WTC11 (cell line): Measurements from ENCODE around the gene TMEM8B. TPM values are rescaled to one million over a fixed set of nuclear protein-coding genes. Genes with fewer than 3 reads are reported as not detected.
"Not testable (repeated sequence)": the region's sequence is repeated elsewhere in the genome, so short reads cannot be mapped to it uniquely, and the experiment has no call there.

Experiments
- ATAC-seq: fragments of 200-7000 bp; cut with Tn5 transposase; 2 replicates; pipeline ENCODE4 v1.10.0; 2021; ENCODE audit warnings: mild to moderate bottlenecking, moderate library complexity
- CTCF ChIA-PET: fragments of 300-600 bp; sonication (Branson Sonifier 250); formaldehyde crosslinking; loops from one replicate; lab custom pipeline; 2021; ENCODE audit warnings: antibody characterized with exemption; lab: Charles Lee
- POLR2A ChIA-PET: fragments of 350-600 bp; sonication (Branson Sonifier 250); formaldehyde crosslinking; loops from one replicate; lab custom pipeline; 2021; ENCODE audit warnings: antibody characterized with exemption; lab: Charles Lee
- DNase-seq: peaks from one replicate; pipeline ENCODE4 v3.0.0; 2021; ENCODE audit warnings: low spot score
- H3K27ac Mint-ChIP-seq: 2 replicates; pipeline ENCODE4 v1.8.0; 2021; ENCODE audit warnings: mixed read lengths
- H3K27me3 Mint-ChIP-seq: 2 replicates; pipeline ENCODE4 v1.8.0; 2021; ENCODE audit warnings: low read depth, mild to moderate bottlenecking, moderate library complexity, mixed read lengths
- H3K36me3 Mint-ChIP-seq: 2 replicates; pipeline ENCODE4 v1.8.0; 2021; ENCODE audit warnings: mixed read lengths
- H3K4me1 Mint-ChIP-seq: 2 replicates; pipeline ENCODE4 v1.8.0; 2022; ENCODE audit warnings: mixed read lengths
- H3K4me3 Mint-ChIP-seq: 2 replicates; pipeline ENCODE4 v1.8.0; 2021; ENCODE audit warnings: mild to moderate bottlenecking, moderate library complexity, mixed read lengths
- H3K9me3 Mint-ChIP-seq: 2 replicates; pipeline ENCODE4 v1.8.0; 2021; ENCODE audit warnings: mixed read lengths
- GTF2I ChIP-seq: fragments of 250-450 bp; sonication (Bioruptor Pico); conservative IDR thresholded peaks from 2 replicates; pipeline ENCODE4 v1.4.0; 2021; ENCODE audit warnings: mild to moderate bottlenecking
- JAZF1 ChIP-seq: fragments of 250-450 bp; sonication (Bioruptor Pico); IDR thresholded peaks from 2 replicates; pipeline ENCODE4 v1.9.0; 2021; ENCODE audit warnings: moderate library complexity, mild to moderate bottlenecking, inconsistent platforms
- JUN ChIP-seq: sonication (generic); formaldehyde crosslinking; IDR thresholded peaks from 2 replicates; pipeline ENCODE4 v1.8.0; 2023; ENCODE audit warnings: mild to moderate bottlenecking, missing genetic modification reagents
- NR1H2 ChIP-seq: sonication (generic); formaldehyde crosslinking; IDR thresholded peaks from 2 replicates; pipeline ENCODE4 v1.9.0; 2021; ENCODE audit warnings: mild to moderate bottlenecking, moderate library complexity, missing genetic modification reagents
- SOX15 ChIP-seq: fragments of 250-450 bp; sonication (Bioruptor Pico); IDR thresholded peaks from 2 replicates; pipeline ENCODE4 v1.9.0; 2021; ENCODE audit warnings: mild to moderate bottlenecking
- SP1 ChIP-seq: sonication (generic); formaldehyde crosslinking; conservative IDR thresholded peaks from 2 replicates; pipeline ENCODE4 v1.8.1; 2022; ENCODE audit warnings: missing genetic modification reagents
- TEAD4 ChIP-seq: sonication (generic); formaldehyde crosslinking; IDR thresholded peaks from 2 replicates; pipeline ENCODE4 v1.8.0; 2022; ENCODE audit warnings: mild to moderate bottlenecking, missing genetic modification reagents
- TP53 ChIP-seq: sonication (generic); formaldehyde crosslinking; IDR thresholded peaks from 2 replicates; pipeline ENCODE4 v1.8.1; 2023; ENCODE audit warnings: mild to moderate bottlenecking, missing genetic modification reagents
- ZBTB21 ChIP-seq: sonication (generic); formaldehyde crosslinking; IDR thresholded peaks from 2 replicates; pipeline ENCODE4 v1.8.1; 2023; ENCODE audit warnings: mild to moderate bottlenecking, missing genetic modification reagents, borderline replicate concordance
- ZNF138 ChIP-seq: sonication (generic); formaldehyde crosslinking; conservative IDR thresholded peaks from 2 replicates; pipeline ENCODE4 v1.8.1; 2022; ENCODE audit warnings: mild to moderate bottlenecking, moderate library complexity, missing genetic modification reagents
- ZNF317 ChIP-seq: sonication (generic); formaldehyde crosslinking; IDR thresholded peaks from 2 replicates; pipeline ENCODE4 v1.8.1; 2023; ENCODE audit warnings: low read depth, mild to moderate bottlenecking, moderate library complexity, missing genetic modification reagents, borderline replicate concordance
- total RNA-seq: library from RNA; stranded (reverse); gene quantifications from 3 replicates; pipeline ENCODE4 v1.2.3, GENCODE V29; 2021
- TF ChIP-seq, protein P1 (sequence below): sonication (generic); formaldehyde crosslinking; IDR thresholded peaks from 2 replicates; pipeline ENCODE4 v1.8.1; 2023; ENCODE audit warnings: mild to moderate bottlenecking, missing genetic modification reagents, borderline replicate concordance
- TF ChIP-seq, protein P2 (sequence below): fragments of 200-600 bp; IDR thresholded peaks from 2 replicates; pipeline ENCODE4 v1.8.0; 2022; ENCODE audit warnings: antibody characterized with exemption
- TF ChIP-seq, protein P3 (sequence below): sonication (generic); formaldehyde crosslinking; IDR thresholded peaks from 2 replicates; pipeline ENCODE4 v1.8.0; 2023; ENCODE audit warnings: missing genetic modification reagents
- TF ChIP-seq, protein P4 (sequence below): sonication (generic); formaldehyde crosslinking; IDR thresholded peaks from 2 replicates; pipeline ENCODE4 v1.8.1; 2023; ENCODE audit warnings: mild to moderate bottlenecking, moderate library complexity, missing genetic modification reagents
- TF ChIP-seq, protein P5 (sequence below): fragments of 250-450 bp; sonication (Bioruptor Pico); conservative IDR thresholded peaks from 2 replicates; pipeline ENCODE4 v1.9.0; 2021; ENCODE audit warnings: mild to moderate bottlenecking

Gene TMEM8B
- total RNA-seq, 1 experiment from 2014 or later = 9.5 TPM

DNA sequence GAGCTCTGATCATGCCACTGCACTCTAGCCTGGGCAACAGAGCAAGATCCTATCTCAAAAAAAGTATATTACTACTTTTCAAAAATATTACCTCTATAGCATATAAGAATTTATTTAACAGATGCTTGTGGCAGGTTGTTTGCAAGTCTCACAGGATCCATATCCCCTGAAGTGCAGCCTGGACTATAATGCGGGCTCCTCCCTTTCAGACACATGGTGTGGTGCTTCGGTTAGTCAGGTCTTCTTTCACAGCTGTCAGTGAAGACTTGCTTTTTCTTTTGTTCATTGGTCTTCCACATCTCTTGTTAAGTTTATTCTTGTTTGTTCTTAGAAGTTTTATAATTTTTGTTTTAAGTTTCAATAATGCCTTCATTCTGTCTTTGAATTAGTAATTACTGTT lies 67.5 kb downstream of the TMEM8B start:
- no peaks in the 10 kb centered on the region for H3K4me1 Mint-ChIP-seq
- H3K36me3 Mint-ChIP-seq = no peaks in the 10 kb centered on the region
- peaks cover 5% of the 10 kb centered on the region; the same call in 1 of the 2 replicates for H3K27me3 Mint-ChIP-seq
- ATAC-seq = no peak
- H3K4me3 Mint-ChIP-seq = no peak overlapping the region
- peaks cover 4% of the 10 kb centered on the region; the same call in 1 of the 2 replicates for H3K9me3 Mint-ChIP-seq
- DNase-seq = no peak
- CTCF ChIA-PET = interaction anchor here (2.3 to 6.6 kb wide), 3 partner anchors 14 to 106 kb away, joined by 7 to 33 read pairs (median 14); no protein-coding TSS in a partner anchor
- H3K27ac Mint-ChIP-seq = no peak overlapping the region
- POLR2A ChIA-PET = no interaction called here
- TF ChIP-seq, protein P1, sequence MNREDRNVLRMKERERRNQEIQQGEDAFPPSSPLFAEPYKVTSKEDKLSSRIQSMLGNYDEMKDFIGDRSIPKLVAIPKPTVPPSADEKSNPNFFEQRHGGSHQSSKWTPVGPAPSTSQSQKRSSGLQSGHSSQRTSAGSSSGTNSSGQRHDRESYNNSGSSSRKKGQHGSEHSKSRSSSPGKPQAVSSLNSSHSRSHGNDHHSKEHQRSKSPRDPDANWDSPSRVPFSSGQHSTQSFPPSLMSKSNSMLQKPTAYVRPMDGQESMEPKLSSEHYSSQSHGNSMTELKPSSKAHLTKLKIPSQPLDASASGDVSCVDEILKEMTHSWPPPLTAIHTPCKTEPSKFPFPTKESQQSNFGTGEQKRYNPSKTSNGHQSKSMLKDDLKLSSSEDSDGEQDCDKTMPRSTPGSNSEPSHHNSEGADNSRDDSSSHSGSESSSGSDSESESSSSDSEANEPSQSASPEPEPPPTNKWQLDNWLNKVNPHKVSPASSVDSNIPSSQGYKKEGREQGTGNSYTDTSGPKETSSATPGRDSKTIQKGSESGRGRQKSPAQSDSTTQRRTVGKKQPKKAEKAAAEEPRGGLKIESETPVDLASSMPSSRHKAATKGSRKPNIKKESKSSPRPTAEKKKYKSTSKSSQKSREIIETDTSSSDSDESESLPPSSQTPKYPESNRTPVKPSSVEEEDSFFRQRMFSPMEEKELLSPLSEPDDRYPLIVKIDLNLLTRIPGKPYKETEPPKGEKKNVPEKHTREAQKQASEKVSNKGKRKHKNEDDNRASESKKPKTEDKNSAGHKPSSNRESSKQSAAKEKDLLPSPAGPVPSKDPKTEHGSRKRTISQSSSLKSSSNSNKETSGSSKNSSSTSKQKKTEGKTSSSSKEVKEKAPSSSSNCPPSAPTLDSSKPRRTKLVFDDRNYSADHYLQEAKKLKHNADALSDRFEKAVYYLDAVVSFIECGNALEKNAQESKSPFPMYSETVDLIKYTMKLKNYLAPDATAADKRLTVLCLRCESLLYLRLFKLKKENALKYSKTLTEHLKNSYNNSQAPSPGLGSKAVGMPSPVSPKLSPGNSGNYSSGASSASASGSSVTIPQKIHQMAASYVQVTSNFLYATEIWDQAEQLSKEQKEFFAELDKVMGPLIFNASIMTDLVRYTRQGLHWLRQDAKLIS (CRISPR knock-in tag) = no peak
- TF ChIP-seq, protein P2, sequence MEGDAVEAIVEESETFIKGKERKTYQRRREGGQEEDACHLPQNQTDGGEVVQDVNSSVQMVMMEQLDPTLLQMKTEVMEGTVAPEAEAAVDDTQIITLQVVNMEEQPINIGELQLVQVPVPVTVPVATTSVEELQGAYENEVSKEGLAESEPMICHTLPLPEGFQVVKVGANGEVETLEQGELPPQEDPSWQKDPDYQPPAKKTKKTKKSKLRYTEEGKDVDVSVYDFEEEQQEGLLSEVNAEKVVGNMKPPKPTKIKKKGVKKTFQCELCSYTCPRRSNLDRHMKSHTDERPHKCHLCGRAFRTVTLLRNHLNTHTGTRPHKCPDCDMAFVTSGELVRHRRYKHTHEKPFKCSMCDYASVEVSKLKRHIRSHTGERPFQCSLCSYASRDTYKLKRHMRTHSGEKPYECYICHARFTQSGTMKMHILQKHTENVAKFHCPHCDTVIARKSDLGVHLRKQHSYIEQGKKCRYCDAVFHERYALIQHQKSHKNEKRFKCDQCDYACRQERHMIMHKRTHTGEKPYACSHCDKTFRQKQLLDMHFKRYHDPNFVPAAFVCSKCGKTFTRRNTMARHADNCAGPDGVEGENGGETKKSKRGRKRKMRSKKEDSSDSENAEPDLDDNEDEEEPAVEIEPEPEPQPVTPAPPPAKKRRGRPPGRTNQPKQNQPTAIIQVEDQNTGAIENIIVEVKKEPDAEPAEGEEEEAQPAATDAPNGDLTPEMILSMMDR = no peak
- no peak for TF ChIP-seq NR1H2 (CRISPR knock-in tag)
- no peak for TF ChIP-seq GTF2I (CRISPR knock-in tag)
- no peak for TF ChIP-seq SP1 (CRISPR knock-in tag)
- no peak for TF ChIP-seq ZBTB21 (CRISPR knock-in tag)
- TF ChIP-seq TP53 (CRISPR knock-in tag) = no peak
- no peak for TF ChIP-seq SOX15
- TF ChIP-seq, protein P3, sequence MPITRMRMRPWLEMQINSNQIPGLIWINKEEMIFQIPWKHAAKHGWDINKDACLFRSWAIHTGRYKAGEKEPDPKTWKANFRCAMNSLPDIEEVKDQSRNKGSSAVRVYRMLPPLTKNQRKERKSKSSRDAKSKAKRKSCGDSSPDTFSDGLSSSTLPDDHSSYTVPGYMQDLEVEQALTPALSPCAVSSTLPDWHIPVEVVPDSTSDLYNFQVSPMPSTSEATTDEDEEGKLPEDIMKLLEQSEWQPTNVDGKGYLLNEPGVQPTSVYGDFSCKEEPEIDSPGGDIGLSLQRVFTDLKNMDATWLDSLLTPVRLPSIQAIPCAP (CRISPR knock-in tag) = no peak
- TF ChIP-seq ZNF317 (CRISPR knock-in tag) = no peak
- no peak for TF ChIP-seq JAZF1 (CRISPR knock-in tag)
- no peak for TF ChIP-seq ZNF138 (CRISPR knock-in tag)
- TF ChIP-seq JUN (CRISPR knock-in tag) = no peak
- TF ChIP-seq, protein P4, sequence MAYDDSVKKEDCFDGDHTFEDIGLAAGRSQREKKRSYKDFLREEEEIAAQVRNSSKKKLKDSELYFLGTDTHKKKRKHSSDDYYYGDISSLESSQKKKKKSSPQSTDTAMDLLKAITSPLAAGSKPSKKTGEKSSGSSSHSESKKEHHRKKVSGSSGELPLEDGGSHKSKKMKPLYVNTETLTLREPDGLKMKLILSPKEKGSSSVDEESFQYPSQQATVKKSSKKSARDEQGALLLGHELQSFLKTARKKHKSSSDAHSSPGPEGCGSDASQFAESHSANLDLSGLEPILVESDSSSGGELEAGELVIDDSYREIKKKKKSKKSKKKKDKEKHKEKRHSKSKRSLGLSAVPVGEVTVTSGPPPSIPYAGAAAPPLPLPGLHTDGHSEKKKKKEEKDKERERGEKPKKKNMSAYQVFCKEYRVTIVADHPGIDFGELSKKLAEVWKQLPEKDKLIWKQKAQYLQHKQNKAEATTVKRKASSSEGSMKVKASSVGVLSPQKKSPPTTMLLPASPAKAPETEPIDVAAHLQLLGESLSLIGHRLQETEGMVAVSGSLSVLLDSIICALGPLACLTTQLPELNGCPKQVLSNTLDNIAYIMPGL = no peak
- no peak for TF ChIP-seq TEAD4 (CRISPR knock-in tag)
- TF ChIP-seq, protein P5, sequence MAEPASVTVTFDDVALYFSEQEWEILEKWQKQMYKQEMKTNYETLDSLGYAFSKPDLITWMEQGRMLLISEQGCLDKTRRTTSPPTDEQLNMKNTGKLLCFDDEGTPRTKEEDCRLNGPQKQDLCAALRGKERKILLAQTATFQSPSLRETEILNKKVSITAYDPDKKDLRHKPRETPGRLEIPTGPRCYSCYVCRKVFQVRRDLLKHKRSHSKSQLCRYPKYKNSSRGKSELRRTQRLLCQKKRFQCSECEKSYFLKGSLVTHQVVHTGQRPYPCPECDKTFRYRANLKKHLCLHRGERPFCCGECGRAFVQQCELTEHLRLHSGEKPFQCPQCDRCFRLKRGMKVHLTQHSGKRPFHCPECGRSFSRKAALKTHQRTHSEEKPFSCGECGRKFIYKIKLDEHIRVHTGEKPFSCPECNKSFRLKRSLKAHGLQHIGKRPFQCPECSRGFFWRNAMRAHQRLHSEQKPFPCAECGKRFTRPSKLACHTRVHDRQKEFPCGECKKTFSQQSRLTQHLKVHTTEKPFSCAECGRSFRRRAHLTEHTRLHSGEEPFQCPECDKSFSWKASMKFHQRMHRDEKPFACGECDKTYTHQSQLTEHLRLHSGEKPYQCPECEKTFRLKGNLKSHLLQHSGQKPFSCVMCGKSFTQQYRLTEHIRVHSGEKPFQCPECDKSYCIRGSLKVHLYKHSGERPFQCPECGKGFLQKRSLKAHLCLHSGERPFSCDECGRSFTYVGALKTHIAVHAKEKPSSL = no peak

DNA sequence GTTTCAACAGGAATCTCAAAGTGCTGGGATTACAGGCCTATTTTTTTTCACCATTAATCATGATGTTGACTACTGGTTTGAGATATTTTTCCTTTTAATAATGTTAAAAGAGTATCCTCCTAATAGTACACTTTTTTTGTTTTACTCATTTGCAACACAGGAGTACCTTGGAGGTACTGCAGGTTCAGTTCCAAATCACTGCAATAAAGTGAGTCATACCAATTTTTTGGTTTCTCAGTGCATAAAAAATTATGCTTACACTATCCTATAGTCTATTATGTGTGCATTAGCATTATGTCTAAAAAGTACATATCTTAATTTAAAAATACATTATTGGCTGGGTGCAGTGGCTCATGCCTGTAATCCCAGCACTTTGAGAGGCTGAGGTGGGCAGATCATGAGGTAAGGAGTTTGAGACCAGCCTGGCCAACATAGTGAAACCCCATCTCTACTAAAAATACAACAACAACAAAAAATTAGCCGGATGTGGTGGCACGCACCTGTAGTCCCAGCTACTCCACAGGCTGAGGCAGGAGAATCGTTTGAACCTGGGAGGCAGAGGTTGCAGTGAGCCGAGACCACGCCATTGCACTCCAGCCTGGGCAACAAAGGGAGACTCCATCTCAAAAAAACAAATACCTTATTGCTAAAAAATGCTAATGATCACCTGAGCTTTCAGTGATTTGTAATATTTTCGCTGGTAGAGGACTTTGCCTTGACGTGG lies 68.5 kb downstream of the TMEM8B start:
- ATAC-seq, H3K4me3 Mint-ChIP-seq, H3K27ac Mint-ChIP-seq, H3K9me3 Mint-ChIP-seq, H3K4me1 Mint-ChIP-seq, POLR2A ChIA-PET, H3K36me3 Mint-ChIP-seq, H3K27me3 Mint-ChIP-seq, DNase-seq: not testable (repeated sequence)
- CTCF ChIA-PET = interaction anchor here (1.4 to 6.6 kb wide), 6 partner anchors 15 to 107 kb away, joined by 4 to 33 read pairs (median 4); partner anchors contain the start of genes FAM221B and TMEM8B
